PC-9 (cell line): ENCODE measurements around the gene ADGRD2.

Source experiments
- CTCF ChIP-seq: fragments of 200-600 bp; sonication (generic); conservative IDR thresholded peaks from 2 replicates; pipeline ENCODE4 v1.6.1; 2017; ENCODE audit warnings: mixed run types, antibody characterized with exemption, mild to moderate bottlenecking, moderate library complexity
- EZH2 ChIP-seq: fragments of 200-600 bp; sonication (generic); IDR thresholded peaks from 2 replicates; pipeline ENCODE4 v1.8.0; 2017; ENCODE audit warnings: antibody characterized with exemption, low read depth

GRCh38 chr9:124412228-124412575 is 38.0 kb upstream of the ADGRD2 start:
- TF ChIP-seq CTCF (no peak), EZH2 (no peak)
